Endothelial cell of umbilical vein (primary cell): ENCODE data around the gene MNAT1. TPM values are rescaled to one million over a fixed set of nuclear protein-coding genes. Genes with fewer than 3 reads are reported as not detected.

Experiments
- BruUV-seq: library from RNA; stranded (reverse); fragments of 400-500 nt; replicated peaks from 2 replicates; lab custom pipeline; 2021; lab: Mats Ljungman, UMichigan
- CTCF ChIA-PET: fragments of 300-600, 350-600 bp; sonication (Branson Sonifier 250); formaldehyde crosslinking; loops from one replicate; lab custom pipeline; 2021; ENCODE audit warnings: antibody characterized with exemption, inconsistent platforms; lab: Charles Lee
- POLR2A ChIA-PET: fragments of 300-600, 350-600 bp; sonication (Branson Sonifier 250); formaldehyde crosslinking; loops from one replicate; lab custom pipeline; 2021; ENCODE audit warnings: antibody characterized with exemption, inconsistent platforms; lab: Charles Lee
- DNase-seq: peaks from one replicate; pipeline ENCODE4 v3.0.0-alpha.2; 2011; ENCODE audit warnings: low read depth, low spot score
- FAIRE-seq: peaks from 2 replicates; lab custom pipeline; 2011; peaks lifted over from hg19 to GRCh38; lab: Jason Lieb, UNC
- H2AFZ ChIP-seq: 2 replicates; pipeline ENCODE4 v1.6.0; 2012; ENCODE audit warnings: low read depth, low read length, control low read depth, inconsistent platforms
- H3K27ac ChIP-seq: 2 replicates; pipeline ENCODE4 v1.5.1; 2011; ENCODE audit warnings: low read depth, mild to moderate bottlenecking, control low read depth, low read length, moderate library complexity; ENCODE audit not compliant: insufficient read depth
- H3K27me3 ChIP-seq, 2 experiments: 2 replicates each; pipeline versions ENCODE4 v1.6.0 to v1.6.1; 2011; ENCODE audit warnings: low read length in 2 of 2, mixed read lengths in 1 of 2; ENCODE audit not compliant: control insufficient read depth in 2 of 2, insufficient read depth in 2 of 2
- H3K36me3 ChIP-seq, 2 experiments: 2 replicates in 1 of 2; 3 replicates in 1 of 2; pipeline ENCODE4 v1.5.1; 2011; ENCODE audit warnings: low read length in 2 of 2, mild to moderate bottlenecking in 1 of 2, moderate library complexity in 1 of 2; ENCODE audit not compliant: control insufficient read depth in 2 of 2, insufficient read depth in 2 of 2; ENCODE audit errors: extremely low read depth in 1 of 2
- H3K4me1 ChIP-seq: 3 replicates; pipeline ENCODE4 v1.5.1; 2011; ENCODE audit warnings: mild to moderate bottlenecking, low read length; ENCODE audit not compliant: control insufficient read depth, insufficient read depth; ENCODE audit errors: extremely low read depth
- H3K4me2 ChIP-seq: 2 replicates; pipeline ENCODE4 v1.6.1; 2011; ENCODE audit warnings: low read length, control low read depth, mixed read lengths; ENCODE audit not compliant: insufficient read depth
- H3K4me3 ChIP-seq, 3 experiments: fragments of 200-600 bp in 1 of 3; sonication (generic), shearing (Covaris generic) in 1 of 3; replicated peaks in 1 of 3; 2 replicates each; pipeline ENCODE4 v1.5.1; 2011 to 2016; ENCODE audit warnings: control low read depth in 3 of 3, low read length in 3 of 3, mild to moderate bottlenecking in 2 of 3, inconsistent platforms in 1 of 3, low read depth in 1 of 3, moderate library complexity in 1 of 3; ENCODE audit not compliant: insufficient read depth in 1 of 3
- H3K79me2 ChIP-seq: 2 replicates; pipeline ENCODE4 v1.6.0; 2012; ENCODE audit warnings: low read length, inconsistent platforms; ENCODE audit not compliant: control insufficient read depth, insufficient read depth
- H3K9ac ChIP-seq: replicated peaks from 2 replicates; pipeline ENCODE3; 2011; ENCODE audit warnings: low read length, control low read depth; ENCODE audit not compliant: insufficient read depth; ENCODE audit errors: extremely low read depth
- H3K9me1 ChIP-seq: replicated peaks from 3 replicates; pipeline ENCODE4 v1.6.0; 2011; ENCODE audit warnings: mild to moderate bottlenecking, low read length; ENCODE audit not compliant: control insufficient read depth, insufficient read depth; ENCODE audit errors: extremely low read depth
- H3K9me3 ChIP-seq: replicated peaks from 2 replicates; pipeline ENCODE4 v1.5.1; 2012; ENCODE audit warnings: low read length, inconsistent platforms; ENCODE audit not compliant: control insufficient read depth, insufficient read depth
- H4K20me1 ChIP-seq: replicated peaks from 2 replicates; pipeline ENCODE3; 2011; ENCODE audit warnings: mild to moderate bottlenecking, low read length; ENCODE audit not compliant: control insufficient read depth, insufficient read depth; ENCODE audit errors: extremely low read depth
- CTCF ChIP-seq, 2 donors: IDR thresholded peaks; 1 replicate in 1 of 2; 2 replicates in 1 of 2; pipeline ENCODE4 v1.5.1; 2011; ENCODE audit warnings: low read length in 2 of 2, mild to moderate bottlenecking in 2 of 2, moderate library complexity in 2 of 2, control low read depth in 1 of 2, inconsistent platforms in 1 of 2, low read depth in 1 of 2; ENCODE audit not compliant: insufficient read depth in 1 of 2; ENCODE audit errors: extremely low read depth in 1 of 2
- EZH2 ChIP-seq: IDR thresholded peaks from 2 replicates; pipeline ENCODE4 v1.6.1; 2012; ENCODE audit warnings: borderline replicate concordance, low read depth, mild to moderate bottlenecking, moderate library complexity, low read length, inconsistent platforms; ENCODE audit not compliant: severe bottlenecking
- FOS ChIP-seq: IDR thresholded peaks from 2 replicates; pipeline ENCODE4 v1.6.1; 2011; ENCODE audit warnings: mild to moderate bottlenecking, low read length, moderate library complexity, borderline replicate concordance; ENCODE audit not compliant: insufficient read depth
- GATA2 ChIP-seq: IDR thresholded peaks from 2 replicates; pipeline ENCODE4 v1.7.0; 2011; ENCODE audit warnings: low read depth, mild to moderate bottlenecking, moderate library complexity, mixed read lengths, low read length; ENCODE audit not compliant: insufficient read length, insufficient read depth
- JUN ChIP-seq: IDR thresholded peaks from 2 replicates; pipeline ENCODE4 v1.6.1; 2011; ENCODE audit warnings: borderline replicate concordance, low read depth; ENCODE audit not compliant: insufficient read length, insufficient read depth
- MAX ChIP-seq: IDR thresholded peaks from 2 replicates; pipeline ENCODE4 v1.6.1; 2011; ENCODE audit not compliant: insufficient read depth, insufficient read length
- MYC ChIP-seq: IDR thresholded peaks from one replicate; pipeline ENCODE4 v1.6.1; 2011; ENCODE audit warnings: mild to moderate bottlenecking, low read depth, low read length
- POLR2A ChIP-seq: IDR thresholded peaks from 2 replicates; pipeline ENCODE4 v1.6.1; 2012; ENCODE audit warnings: low read depth, mild to moderate bottlenecking, control low read depth, low read length
- POLR2AphosphoS5 ChIP-seq: IDR thresholded peaks from 2 replicates; pipeline ENCODE4 v1.6.1; 2012; ENCODE audit warnings: low read depth, mild to moderate bottlenecking, control low read depth, low read length, moderate library complexity; ENCODE audit not compliant: insufficient read depth
- dilution Hi-C: fragments of 300-500 bp; cut with MboI; formaldehyde crosslinking; loops from one replicate; pipeline ENCODE4 v1.15.0; 2019; ENCODE audit warnings: low sequenced_read_pairs; ENCODE audit not compliant: extremely low pct_ligation_motif_present
- intact Hi-C: fragments of 100-400 bp; cut with micrococcal nuclease; formaldehyde crosslinking; loops from one replicate; pipeline ENCODE4 v1.10.0; 2022
- polyA plus RNA-seq, 4 experiments: library from polyadenylated mRNA; depleted of rRNA in 3 of 4; stranded (reverse) in 3 of 4; unstranded in 1 of 4; fragments of >200 nt; gene quantifications; 2 replicates each; pipeline versions ENCODE4 v1.2.1 to v1.2.3, GENCODE V29; 2011 to 2012; ENCODE audit warnings: missing spikeins in 1 of 4
- total RNA-seq: library from RNA; stranded (reverse); gene quantifications from 2 replicates; pipeline ENCODE4 v1.2.3, GENCODE V29; 2021

MNAT1 gene
- total and polyA plus RNA-seq, 2 donors (not counting 3 experiments of a cell fraction or from before 2014, with no cell fraction given) = 35.7 to 55.7 TPM

GRCh38 chr14:60800409-60800808 is 65.8 kb downstream of the MNAT1 start:
- H3K4me2 ChIP-seq = no peak overlapping the region
- no peaks in the 10 kb centered on the region for H4K20me1 ChIP-seq
- no peaks in the 10 kb centered on the region for H3K9me3 ChIP-seq
- H3K36me3 ChIP-seq = no peaks in the 10 kb centered on the region
- ChIA-PET CTCF (no interaction called here), POLR2A (no interaction called here)
- H3K79me2 ChIP-seq = no peaks in the 10 kb centered on the region
- dilution Hi-C loops (no loop called here), intact Hi-C loops (loop anchor here (10.0 kb wide), 1 partner anchor 454 kb away; no protein-coding TSS in a partner anchor)
- H3K4me1 ChIP-seq = no peaks in the 10 kb centered on the region
- H3K9me1 ChIP-seq = no peaks in the 10 kb centered on the region
- no peak for DNase-seq
- FAIRE-seq = no peak
- H3K27me3 ChIP-seq = no peaks in the 10 kb centered on the region
- H3K9ac ChIP-seq = no peak overlapping the region
- no peak for TF ChIP-seq MYC
- no peak for TF ChIP-seq GATA2
- no peak for TF ChIP-seq POLR2AphosphoS5
- no peak for TF ChIP-seq FOS
- no peak for TF ChIP-seq MAX
- TF ChIP-seq CTCF (IDR thresholded peaks at IDR 0.05; ENCODE audit: extremely low read depth in 1 of 2, insufficient read depth in 1 of 2, low read depth in 1 of 2, low read length in 2 of 2) = no peak
- TF ChIP-seq EZH2 = no peak
- no peak for TF ChIP-seq JUN
- TF ChIP-seq POLR2A = no peak
- BruUV-seq = no TSS peak
- no peak overlapping the region for H3K4me3 ChIP-seq
- H2AFZ ChIP-seq = no peak overlapping the region
- no peak overlapping the region for H3K27ac ChIP-seq
